H1 (cell line): ENCODE measurements around the gene DENND4C. TPM values are rescaled to one million over a fixed set of nuclear protein-coding genes. Genes with fewer than 3 reads are reported as not detected.

ENCODE experiments used
- CTCF ChIA-PET: fragments of 300-600 bp; sonication (Branson Sonifier 250); formaldehyde crosslinking; loops from one replicate; lab custom pipeline; 2021; ENCODE audit not compliant: partially characterized antibody; lab: Charles Lee
- POLR2A ChIA-PET: fragments of 300-600 bp; sonication (Branson Sonifier 250); formaldehyde crosslinking; loops from one replicate; lab custom pipeline; 2021; ENCODE audit warnings: inconsistent platforms; ENCODE audit not compliant: partially characterized antibody; lab: Charles Lee
- DNase-seq, 2 experiments: peaks; one replicate each; pipeline versions ENCODE4 v3.0.0 to v3.0.0-alpha.2; 2010 to 2022; ENCODE audit warnings: low spot score in 2 of 2, low read depth in 1 of 2, mixed read lengths in 1 of 2
- FAIRE-seq: peaks from 2 replicates; lab custom pipeline; 2011; peaks lifted over from hg19 to GRCh38; lab: Jason Lieb, UNC
- H2AFZ ChIP-seq: 2 replicates; pipeline ENCODE4 v1.8.1; 2012; ENCODE audit warnings: low read length, inconsistent platforms
- H2AK5ac ChIP-seq: 2 replicates; pipeline ENCODE4 v1.6.1; 2013; ENCODE audit warnings: low read depth, low read length
- H2BK120ac ChIP-seq: replicated peaks from 2 replicates; pipeline ENCODE3; 2013; ENCODE audit warnings: low read depth, low read length, inconsistent platforms
- H2BK12ac ChIP-seq: 2 replicates; pipeline ENCODE4 v1.6.1; 2013; ENCODE audit warnings: low read depth, low read length
- H2BK15ac ChIP-seq: 2 replicates; pipeline ENCODE4 v1.6.1; 2013; ENCODE audit warnings: low read length
- H2BK20ac ChIP-seq: 2 replicates; pipeline ENCODE4 v1.6.1; 2013; ENCODE audit warnings: low read length
- H2BK5ac ChIP-seq: 2 replicates; pipeline ENCODE4 v1.6.1; 2013; ENCODE audit warnings: low read depth, low read length
- H3K14ac ChIP-seq: 2 replicates; pipeline ENCODE4 v1.6.1; 2013; ENCODE audit warnings: inconsistent platforms; ENCODE audit not compliant: insufficient read length
- H3K18ac ChIP-seq: 2 replicates; pipeline ENCODE4 v1.6.1; 2013; ENCODE audit warnings: low read length; ENCODE audit errors: extremely low read depth
- H3K23ac ChIP-seq: 2 replicates; pipeline ENCODE4 v1.6.1; 2013; ENCODE audit warnings: inconsistent platforms; ENCODE audit not compliant: insufficient read length
- H3K23me2 ChIP-seq: 2 replicates; pipeline ENCODE4 v1.6.1; 2013; ENCODE audit warnings: low read depth, low read length
- H3K27ac ChIP-seq: 2 replicates; pipeline ENCODE4 v1.6.1; 2011; ENCODE audit warnings: low read depth, low read length, inconsistent platforms
- H3K27me3 ChIP-seq, 4 experiments: replicated peaks in 1 of 4; 1 replicate in 1 of 4; 2 replicates in 3 of 4; pipeline versions ENCODE4 v1.6.1 to v1.8.1; 2011 to 2013; ENCODE audit warnings: low read length in 3 of 4, mild to moderate bottlenecking in 3 of 4, inconsistent platforms in 2 of 4, mixed read lengths in 2 of 4, moderate library complexity in 1 of 4; ENCODE audit not compliant: control insufficient read depth in 3 of 4, insufficient read depth in 3 of 4; ENCODE audit errors: extremely low read depth in 1 of 4
- H3K36me3 ChIP-seq, 4 experiments: 2 replicates each; pipeline versions ENCODE4 v1.6.1 to v1.8.1; 2011 to 2013; ENCODE audit warnings: mild to moderate bottlenecking in 4 of 4, low read length in 3 of 4, moderate library complexity in 2 of 4, control low read depth in 1 of 4, inconsistent platforms in 1 of 4; ENCODE audit not compliant: insufficient read depth in 4 of 4, control insufficient read depth in 2 of 4
- H3K4ac ChIP-seq: replicated peaks from 2 replicates; pipeline ENCODE3; 2013; ENCODE audit warnings: low read length, low read depth, mixed read lengths, inconsistent platforms; ENCODE audit not compliant: insufficient read length
- H3K4me1 ChIP-seq, 4 experiments: replicated peaks in 1 of 4; 1 replicate in 1 of 4; 2 replicates in 3 of 4; pipeline versions ENCODE4 v1.6.1 to v1.8.1; 2011 to 2013; ENCODE audit warnings: low read length in 3 of 4, inconsistent platforms in 2 of 4, mixed read lengths in 1 of 4; ENCODE audit not compliant: insufficient read depth in 4 of 4, control insufficient read depth in 3 of 4
- H3K4me2 ChIP-seq, 2 experiments: 2 replicates each; pipeline versions ENCODE4 v1.6.1 to v1.8.1; 2011 to 2013; ENCODE audit warnings: low read depth in 2 of 2, low read length in 2 of 2, control low read depth in 1 of 2, inconsistent platforms in 1 of 2, mild to moderate bottlenecking in 1 of 2; ENCODE audit not compliant: insufficient read depth in 1 of 2
- H3K4me3 ChIP-seq, 4 experiments: fragments of 200-600, 300-600 bp in 1 of 4; sonication (generic), shearing (Covaris generic), sonication (Bioruptor Twin) in 1 of 4; 2 replicates each; pipeline versions ENCODE4 v1.5.1 to v1.8.1; 2011 to 2016; ENCODE audit warnings: low read length in 4 of 4, low read depth in 3 of 4, control low read depth in 2 of 4, inconsistent platforms in 2 of 4, mild to moderate bottlenecking in 2 of 4, mixed read lengths in 1 of 4, moderate library complexity in 1 of 4; ENCODE audit not compliant: insufficient read depth in 2 of 4; ENCODE audit errors: extremely low read depth in 1 of 4
- H3K56ac ChIP-seq: replicated peaks from 2 replicates; pipeline ENCODE3; 2013; ENCODE audit warnings: low read depth, mild to moderate bottlenecking, mixed read lengths, low read length, inconsistent platforms; ENCODE audit not compliant: insufficient read length
- H3K79me1 ChIP-seq: 2 replicates; pipeline ENCODE4 v1.6.1; 2013; ENCODE audit warnings: low read depth, low read length, control low read depth
- H3K79me2 ChIP-seq, 2 experiments: 2 replicates each; pipeline versions ENCODE4 v1.6.1 to v1.8.1; 2012 to 2013; ENCODE audit warnings: low read length in 2 of 2, mild to moderate bottlenecking in 2 of 2, inconsistent platforms in 1 of 2; ENCODE audit not compliant: insufficient read depth in 2 of 2, control insufficient read depth in 1 of 2
- H3K9ac ChIP-seq, 4 experiments: replicated peaks in 1 of 4; 1 replicate in 1 of 4; 2 replicates in 3 of 4; pipeline versions ENCODE4 v1.6.1 to v1.8.1; 2011 to 2013; ENCODE audit warnings: low read depth in 3 of 4, low read length in 3 of 4, control low read depth in 2 of 4, mild to moderate bottlenecking in 2 of 4, moderate library complexity in 2 of 4, inconsistent platforms in 1 of 4; ENCODE audit errors: extremely low read depth in 1 of 4
- H3K9me3 ChIP-seq, 2 experiments: 2 replicates each; pipeline versions ENCODE4 v1.6.1 to v1.8.1; 2012 to 2013; ENCODE audit warnings: mild to moderate bottlenecking in 2 of 2, moderate library complexity in 2 of 2, control low read depth in 1 of 2, inconsistent platforms in 1 of 2, low read depth in 1 of 2, low read length in 1 of 2, mixed read lengths in 1 of 2; ENCODE audit not compliant: insufficient read depth in 2 of 2
- H4K20me1 ChIP-seq, 2 experiments: replicated peaks in 1 of 2; 2 replicates each; pipeline versions ENCODE3 to v1.8.1; 2011 to 2013; ENCODE audit warnings: inconsistent platforms in 2 of 2, low read length in 2 of 2, mild to moderate bottlenecking in 1 of 2; ENCODE audit not compliant: insufficient read depth in 2 of 2, control insufficient read depth in 1 of 2
- H4K5ac ChIP-seq: 2 replicates; pipeline ENCODE4 v1.6.1; 2013; ENCODE audit warnings: low read length, low read depth, mixed read lengths, inconsistent platforms; ENCODE audit not compliant: insufficient read length
- H4K8ac ChIP-seq: 2 replicates; pipeline ENCODE4 v1.8.0; 2013; ENCODE audit warnings: mild to moderate bottlenecking, moderate library complexity, low read length, inconsistent platforms; ENCODE audit not compliant: insufficient read depth; ENCODE audit errors: extremely low read depth
- H4K91ac ChIP-seq: replicated peaks from 2 replicates; pipeline ENCODE3; 2013; ENCODE audit warnings: low read length, mixed read lengths, inconsistent platforms; ENCODE audit not compliant: insufficient read length
- ASH2L ChIP-seq: fragments of 200-600, 300-600 bp; sonication (generic); IDR thresholded peaks from one replicate; pipeline ENCODE4 v1.7.1; 2017; ENCODE audit warnings: low read length
- BCL11A ChIP-seq, 2 experiments: IDR thresholded peaks; one replicate each; pipeline ENCODE4 v1.6.1; 2011; ENCODE audit warnings: low read depth in 2 of 2, low read length in 2 of 2, mild to moderate bottlenecking in 2 of 2
- CBX5 ChIP-seq: fragments of 300-800, 300-1000 bp; sonication (generic); IDR thresholded peaks from 2 replicates; pipeline ENCODE4 v1.7.1; 2016; ENCODE audit warnings: antibody characterized with exemption, low read length, low read depth
- POLR2A ChIP-seq, 2 experiments: IDR thresholded peaks; 1 replicate in 1 of 2; 2 replicates in 1 of 2; pipeline ENCODE4 v1.6.1; 2011; ENCODE audit warnings: low read depth in 2 of 2, low read length in 2 of 2, mild to moderate bottlenecking in 2 of 2; ENCODE audit errors: control extremely low read depth in 1 of 2
- POLR2AphosphoS5 ChIP-seq: IDR thresholded peaks from 2 replicates; pipeline ENCODE4 v1.6.1; 2011; ENCODE audit warnings: low read depth, low read length
- POU5F1 ChIP-seq: IDR thresholded peaks from 2 replicates; pipeline ENCODE4 v1.6.1; 2011; ENCODE audit warnings: low read depth, mild to moderate bottlenecking, low read length, moderate library complexity
- RXRA ChIP-seq: IDR thresholded peaks from 2 replicates; pipeline ENCODE4 v1.6.1; 2011; ENCODE audit warnings: low read depth, mild to moderate bottlenecking, low read length, moderate library complexity; ENCODE audit not compliant: insufficient read depth
- SP4 ChIP-seq: IDR thresholded peaks from 2 replicates; pipeline ENCODE4 v1.6.1; 2012; ENCODE audit warnings: low read length, inconsistent platforms
- WGBS, 2 experiments: shearing (Covaris generic) in 1 of 2; methylation state at CpG; one replicate each; pipeline versions ENCODE4 v1.1.6 to v1.1.7; 2013 to 2015; ENCODE audit warnings: low lambda C conversion rate in 2 of 2, mixed read lengths in 2 of 2, inconsistent platforms in 1 of 2, low coverage in 1 of 2, missing lambda C conversion rate in 1 of 2; ENCODE audit not compliant: insufficient replicate concordance in 2 of 2, insufficient coverage in 1 of 2, insufficient read length in 1 of 2; ENCODE audit errors: extremely low coverage in 1 of 2, missing lambda C conversion rate in 1 of 2; 5-methylcytosine and 5-hydroxymethylcytosine counted together
- polyA plus RNA-seq, 7 experiments: library from polyadenylated mRNA; depleted of rRNA in 3 of 7; stranded (reverse) in 5 of 7; unstranded in 2 of 7; fragments of >200 nt in 5 of 7; fragments of 200-250 nt in 2 of 7; gene quantifications; 1 replicate in 5 of 7; 2 replicates in 1 of 7; 4 replicates in 1 of 7; pipeline versions ENCODE4 v1.2.1 to v1.2.3, GENCODE V29; 2011 to 2013; ENCODE audit warnings: missing spikeins in 2 of 7, mixed read lengths in 2 of 7
- total RNA-seq: library from RNA; stranded (reverse); fragmentation: NEBNext Ultra II Directional; extraction: Animal tissue kit (Norgen Biotek cat#: 25700); gene quantifications from 2 replicates; pipeline ENCODE4 v1.2.1, GENCODE V29; 2021

The DENND4C gene
- total and polyA plus RNA-seq, 2 of the 8 experiments (the other 6 are each of a cell fraction or from before 2014, with no cell fraction given) = 6.9 to 18.9 TPM

DNA sequence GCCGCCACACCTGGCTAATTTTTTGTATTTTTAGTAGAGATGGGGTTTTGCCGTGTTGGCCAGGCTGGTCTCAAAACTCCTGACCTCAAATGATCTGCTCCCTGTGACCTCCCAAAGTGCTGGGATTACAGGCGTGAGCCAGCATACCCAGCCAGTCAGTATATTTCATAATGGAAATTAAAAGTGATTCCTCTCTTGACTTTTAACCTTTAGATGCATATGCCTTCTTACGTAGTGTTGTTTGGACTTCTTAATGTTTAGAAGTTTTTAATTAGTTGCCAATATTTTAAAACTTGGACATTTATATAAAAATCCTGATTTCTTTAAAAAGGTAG, 22.4 kb downstream of the DENND4C start:
- POLR2A ChIA-PET = interaction anchor here (1.1 to 1.7 kb wide), 3 partner anchors 23 to 28 kb away, joined by 3 to 8 read pairs (median 4); partner anchors contain the start of gene DENND4C
- Histone ChIP-seq H4K20me1 (peaks cover 0 to 4% of the 10 kb centered on the region in 2 experiments), H3K4ac (no peak overlapping the region), H3K14ac (no peak overlapping the region), H2AK5ac (no peak overlapping the region), H2BK20ac (no peak overlapping the region), H2BK120ac (no peak overlapping the region), H3K27ac (no peak overlapping the region), H3K4me1 (peaks cover 0 to 8% (median 6%) of the 10 kb centered on the region in 4 experiments; a peak in 6 of 7 replicates), H4K5ac (no peak overlapping the region), H4K91ac (no peak overlapping the region), H3K4me2 (no peak overlapping the region), H4K8ac (no peak overlapping the region), H3K4me3 (no peak overlapping the region), H3K18ac (no peak overlapping the region), H2BK15ac (no peak overlapping the region), H3K23me2 (no peaks in the 10 kb centered on the region), H3K23ac (no peak overlapping the region), H3K9me3 (no peaks in the 10 kb centered on the region), H2AFZ (no peak overlapping the region), H3K27me3 (no peaks in the 10 kb centered on the region), H3K9ac (no peak overlapping the region), H3K56ac (no peak overlapping the region), H3K36me3 (no peaks in the 10 kb centered on the region), H3K79me1 (peaks cover 2% of the 10 kb centered on the region; the same call in 1 of the 2 replicates), H2BK12ac (no peak overlapping the region), H2BK5ac (no peak overlapping the region), H3K79me2 (peaks cover 0 to 67% of the 10 kb centered on the region in 2 experiments; a peak in 3 of 4 replicates)
- DNase-seq = no peak
- WGBS, 2 experiments = 84% methylated on average over 4 of the region's 4 CpGs; no CpG with 5 or more reads in 1 of the 2 experiments
- CTCF ChIA-PET = no interaction called here
- TF ChIP-seq ASH2L = no peak
- no peak for TF ChIP-seq CBX5
- TF ChIP-seq RXRA = no peak
- TF ChIP-seq BCL11A (IDR thresholded peaks at IDR 0.05; ENCODE audit: low read depth in 2 of 2, low read length in 2 of 2) = no peak
- no peak for TF ChIP-seq POLR2A (IDR thresholded peaks at IDR 0.05; ENCODE audit: control extremely low read depth in 1 of 2, low read depth in 2 of 2, low read length in 2 of 2)
- no peak for TF ChIP-seq SP4
- no peak for TF ChIP-seq POU5F1
- TF ChIP-seq POLR2AphosphoS5 = no peak
- FAIRE-seq = no peak
